SK-N-MC (cell line): ENCODE results near the gene PRMT3.
"Not testable (repeated sequence)": the region's sequence is repeated elsewhere in the genome, so short reads cannot be mapped to it uniquely, and the experiment has no call there.

Experiments
- DNase-seq: peaks from one replicate; pipeline ENCODE4 v3.0.0-alpha.2; 2011; ENCODE audit warnings: low read depth, low spot score
- H3K27ac ChIP-seq: fragments of 200-600 bp; sonication (generic); 2 replicates; pipeline ENCODE4 v1.5.1; 2016; ENCODE audit warnings: mixed run types
- H3K36me3 ChIP-seq: fragments of 200-600 bp; sonication (generic); 2 replicates; pipeline ENCODE4 v1.6.1; 2017; ENCODE audit warnings: antibody characterized with exemption, low read length, mixed read lengths; ENCODE audit not compliant: insufficient read depth
- H3K4me3 ChIP-seq: fragments of 200-600 bp; sonication (generic); 2 replicates; pipeline ENCODE4 v1.5.1; 2016
- H3K9ac ChIP-seq: fragments of 200-600 bp; sonication (generic); 2 replicates; pipeline ENCODE4 v1.8.0; 2017; ENCODE audit warnings: mixed run types, mixed read lengths; ENCODE audit not compliant: insufficient read length
- H3K9me3 ChIP-seq: fragments of 200-600 bp; sonication (generic); 2 replicates; pipeline ENCODE4 v1.6.1; 2017; ENCODE audit warnings: low read depth, mild to moderate bottlenecking, antibody characterized with exemption, low read length, moderate library complexity, mixed read lengths
- EZH2 ChIP-seq: fragments of 200-600 bp; sonication (generic); IDR thresholded peaks from one replicate; pipeline ENCODE4 v1.6.1; 2017; ENCODE audit warnings: antibody characterized with exemption
- FOXP2 ChIP-seq: optimal IDR thresholded peaks from 2 replicates; pipeline ENCODE3; 2011; ENCODE audit warnings: mild to moderate bottlenecking, moderate library complexity; ENCODE audit not compliant: insufficient read depth; ENCODE audit errors: extremely low read length, control extremely low read depth
- POLR2AphosphoS5 ChIP-seq: IDR thresholded peaks from 2 replicates; pipeline ENCODE4 v1.6.1; 2012; ENCODE audit warnings: mild to moderate bottlenecking, low read depth, low read length, borderline replicate concordance

The PRMT3 gene

GRCh38 chr11:20369826-20370225 lies 17.7 kb upstream of the PRMT3 start:
- DNase-seq = no peak
- Histone ChIP-seq H3K9ac (no peak overlapping the region), H3K9me3 (no peaks in the 10 kb centered on the region), H3K36me3 (no peaks in the 10 kb centered on the region), H3K27ac (no peak overlapping the region), H3K4me3 (no peak overlapping the region)
- no peak for TF ChIP-seq EZH2
- no peak for TF ChIP-seq FOXP2
- TF ChIP-seq POLR2AphosphoS5 = no peak

GRCh38 chr11:20372081-20372626 lies 15.4 kb upstream of the PRMT3 start:
- Histone ChIP-seq H3K36me3 (no peaks in the 10 kb centered on the region), H3K27ac (no peak overlapping the region), H3K9ac (no peak overlapping the region), H3K9me3 (no peaks in the 10 kb centered on the region), H3K4me3 (no peak overlapping the region)
- no peak for TF ChIP-seq FOXP2
- no peak for TF ChIP-seq POLR2AphosphoS5
- TF ChIP-seq EZH2 = no peak
- DNase-seq = no peak

- no peaks in the 10 kb centered on the region for H3K36me3 ChIP-seq
- DNase-seq = no peak
- no peak overlapping the region for H3K4me3 ChIP-seq
- no peaks in the 10 kb centered on the region for H3K9me3 ChIP-seq
- no peak overlapping the region for H3K9ac ChIP-seq
- H3K27ac ChIP-seq = no peak overlapping the region
- no peak for TF ChIP-seq EZH2
- no peak for TF ChIP-seq FOXP2
- no peak for TF ChIP-seq POLR2AphosphoS5
Measured at GRCh38 chr11:20373147-20373546, 14.4 kb upstream of the PRMT3 start.

GRCh38 chr11:20373568-20374209 lies 13.8 kb upstream of the PRMT3 start:
- Histone ChIP-seq H3K4me3 (no peak overlapping the region), H3K9me3 (no peaks in the 10 kb centered on the region), H3K36me3 (no peaks in the 10 kb centered on the region), H3K27ac (no peak overlapping the region), H3K9ac (no peak overlapping the region)
- TF ChIP-seq FOXP2 (no peak), POLR2AphosphoS5 (no peak), EZH2 (no peak)
- DNase-seq = no peak

DNA sequence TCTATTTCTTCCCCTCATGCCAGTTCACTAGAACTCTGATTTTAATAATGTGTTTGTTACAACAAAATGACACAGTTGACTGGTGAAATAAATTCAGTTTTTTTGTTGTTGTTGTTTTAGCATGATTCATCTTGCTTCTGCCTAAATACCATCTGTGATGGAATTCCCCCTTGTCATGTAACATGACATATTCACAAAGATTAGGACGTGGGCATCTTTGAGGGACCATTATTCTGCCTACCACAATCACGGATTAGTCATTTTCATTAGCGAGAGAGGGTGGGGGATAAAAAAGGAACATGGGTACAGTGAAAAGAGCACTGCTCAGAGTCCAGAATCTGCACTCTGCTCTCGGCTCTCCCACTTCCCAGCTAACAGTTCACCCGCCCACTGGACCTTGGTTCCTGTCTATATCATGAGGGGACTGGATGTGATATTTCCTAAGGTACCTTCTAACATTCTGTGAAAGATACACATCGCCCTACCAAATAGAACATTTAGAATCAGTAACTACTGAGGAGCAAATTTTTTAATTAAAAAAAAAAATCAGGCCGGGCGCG lies 12.7 kb upstream of the PRMT3 start:
- no peak overlapping the region for H3K27ac ChIP-seq

GRCh38 chr11:20376162-20376730 lies 11.3 kb upstream of the PRMT3 start:
- H3K27ac ChIP-seq = no peak overlapping the region
- no peaks in the 10 kb centered on the region for H3K9me3 ChIP-seq

More for the DNA sequence above, 12.7 kb upstream of the PRMT3 start:
- no peaks in the 10 kb centered on the region for H3K36me3 ChIP-seq
- H3K9me3 ChIP-seq = no peaks in the 10 kb centered on the region
- H3K4me3 ChIP-seq = no peak overlapping the region
- TF ChIP-seq EZH2 (no peak), POLR2AphosphoS5 (no peak), FOXP2 (no peak)
- H3K9ac ChIP-seq = no peak overlapping the region
- DNase-seq = no peak

GRCh38 chr11:20385996-20386395 lies 1.5 kb upstream of the PRMT3 start:
- H3K9ac ChIP-seq, H3K27ac ChIP-seq, H3K9me3 ChIP-seq, H3K36me3 ChIP-seq, DNase-seq, H3K4me3 ChIP-seq: not testable (repeated sequence)

More at GRCh38 chr11:20376162-20376730, 11.3 kb upstream of the PRMT3 start:
- H3K4me3 ChIP-seq = no peak overlapping the region
- TF ChIP-seq EZH2 (no peak), FOXP2 (no peak), POLR2AphosphoS5 (no peak)
- H3K36me3 ChIP-seq = no peaks in the 10 kb centered on the region
- no peak for DNase-seq
- H3K9ac ChIP-seq = no peak overlapping the region

GRCh38 chr11:20388096-20389055 lies 860 bp downstream of the PRMT3 start:
- TF ChIP-seq POLR2AphosphoS5 = no peak
- no peak for TF ChIP-seq EZH2
- TF ChIP-seq FOXP2 = no peak
- H3K9ac ChIP-seq = peak overlapping the region; percentile 97
- H3K9me3 ChIP-seq = no peaks in the 10 kb centered on the region
- H3K36me3 ChIP-seq = peaks cover 12% of the 10 kb centered on the region
- H3K27ac ChIP-seq = peak overlapping the region; percentile 54; the same call in 1 of the 2 replicates
- no peak for DNase-seq
- H3K4me3 ChIP-seq = peak overlapping the region; percentile 92
